Activated naive CD4-positive, alpha-beta T cell treated with anti-CD3 and anti-CD28 coated beads, Interleukin-2, amount 50 U/mL, for 16 hours (primary cell): ENCODE measurements around the gene ASB8.
A peak's percentile ranks its signal among the peaks of the same experiment; 100 is the strongest.
"Not testable (repeated sequence)": the region's sequence is repeated elsewhere in the genome, so short reads cannot be mapped to it uniquely, and the experiment has no call there.

Experiments
- DNase-seq: peaks from one replicate; pipeline ENCODE4 v3.0.0-alpha.2; 2020

ASB8 gene

GRCh38 chr12:48182631-48183030, 25.3 kb upstream of the ASB8 start:
- DNase-seq: no peak

- DNase-seq: no peak
Measured at GRCh38 chr12:48180857-48181495, 23.7 kb upstream of the ASB8 start.

- DNase-seq: no peak
Measured at GRCh38 chr12:48180424-48180823, 23.1 kb upstream of the ASB8 start.

GRCh38 chr12:48179466-48179865, 22.2 kb upstream of the ASB8 start:
- DNase-seq: no peak

DNA sequence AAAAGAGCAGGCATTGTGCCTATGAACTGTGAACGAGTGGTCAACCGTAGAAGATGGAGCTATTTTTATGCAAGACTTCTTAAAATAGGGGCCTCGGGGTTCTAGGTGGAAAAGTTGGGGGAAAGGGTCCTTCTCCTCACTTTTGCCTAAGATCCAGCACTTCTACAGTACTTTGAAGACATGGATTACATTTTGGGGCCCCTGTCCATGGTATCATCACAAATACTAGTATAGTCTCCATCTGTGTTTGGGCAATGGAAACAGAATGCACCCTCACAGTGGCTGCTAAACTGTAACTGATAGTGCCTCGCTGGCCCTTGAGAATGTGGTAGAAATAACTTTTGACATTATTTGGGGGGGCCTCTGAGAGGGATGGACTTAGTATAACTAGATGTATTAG, 20.7 kb upstream of the ASB8 start:
- no peak for DNase-seq

DNA sequence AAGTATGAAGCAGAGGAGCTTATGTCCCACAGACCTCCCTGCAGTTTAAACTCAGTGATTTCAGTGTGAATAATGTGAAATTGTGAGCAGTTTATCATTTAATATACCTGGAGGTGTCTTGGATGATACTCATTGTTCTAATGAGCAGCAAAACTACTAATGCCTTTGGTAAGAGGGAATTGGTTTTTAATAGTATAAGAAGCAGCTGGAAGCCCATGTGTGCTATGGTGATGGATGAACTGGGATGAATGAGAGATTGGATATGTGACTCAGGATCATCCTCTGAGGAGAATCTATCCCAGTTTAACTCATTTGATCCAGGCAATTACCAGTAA, 19.1 kb upstream of the ASB8 start:
- DNase-seq: no peak

- DNase-seq: no peak
Measured at GRCh38 chr12:48175613-48176416, 18.5 kb upstream of the ASB8 start.

DNA sequence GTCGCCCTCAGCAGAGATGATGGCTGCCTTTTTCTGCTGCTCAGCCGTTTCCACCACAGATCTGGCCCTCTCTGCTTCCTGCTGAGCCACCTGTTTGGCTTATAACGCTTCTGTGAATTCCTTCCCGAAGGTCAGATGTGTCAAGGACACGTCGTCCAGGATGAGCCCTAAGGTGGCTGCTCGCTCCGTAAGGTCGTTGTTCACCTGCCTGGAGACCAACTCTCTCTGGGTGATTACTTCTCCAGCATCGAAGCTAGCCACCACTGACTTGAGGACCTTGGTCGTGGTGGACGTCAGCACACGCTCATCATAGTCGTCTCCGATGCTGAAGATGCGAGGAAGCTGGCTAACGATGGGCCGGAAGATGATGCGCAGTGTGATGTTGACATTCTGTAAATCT, 11.7 kb upstream of the ASB8 start:
- DNase-seq: no peak

DNA sequence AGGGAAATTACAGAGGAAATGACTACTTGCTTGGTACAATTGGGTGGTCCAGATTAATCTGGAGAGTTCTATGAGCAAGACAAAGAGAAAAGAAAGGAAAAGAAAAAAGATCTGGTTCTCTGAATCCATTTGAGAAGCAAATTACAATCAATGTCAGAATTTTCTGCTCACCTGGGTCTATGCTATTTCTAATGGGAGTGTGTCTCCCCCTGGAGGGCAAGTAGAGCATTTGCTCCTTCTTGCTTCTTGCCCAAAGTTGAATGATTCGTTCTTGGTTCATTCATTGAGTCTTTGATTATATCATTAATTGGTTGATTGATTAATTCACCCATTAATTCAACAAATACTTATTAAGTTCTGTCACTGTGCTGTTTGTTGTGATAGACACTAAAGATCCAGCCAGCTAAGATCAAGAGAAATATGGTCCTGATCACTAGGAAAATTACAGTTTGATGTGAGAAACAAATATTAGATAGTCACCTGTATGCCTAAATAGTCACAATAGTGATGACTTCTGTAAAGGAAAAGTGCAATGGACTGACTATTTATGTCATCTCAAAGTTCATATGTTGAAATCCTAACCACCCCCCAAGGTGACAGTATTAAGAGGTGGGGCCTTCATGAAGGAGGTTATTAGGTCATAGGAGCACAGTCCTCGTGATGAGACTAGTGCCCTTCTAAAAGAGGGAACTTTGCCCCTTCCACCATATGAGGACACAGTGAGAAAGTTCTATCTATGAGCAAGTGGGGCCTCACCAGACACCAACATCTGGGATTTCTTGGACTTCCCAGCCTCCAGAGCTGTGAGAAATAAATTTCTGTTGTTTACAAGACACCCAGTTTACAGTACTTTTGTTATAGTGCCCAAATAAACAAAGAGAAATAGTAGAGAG, 8.0 kb upstream of the ASB8 start:
- peak; percentile 33 for DNase-seq

- DNase-seq: no peak
Measured at GRCh38 chr12:48164451-48164850, 7.1 kb upstream of the ASB8 start.

DNA sequence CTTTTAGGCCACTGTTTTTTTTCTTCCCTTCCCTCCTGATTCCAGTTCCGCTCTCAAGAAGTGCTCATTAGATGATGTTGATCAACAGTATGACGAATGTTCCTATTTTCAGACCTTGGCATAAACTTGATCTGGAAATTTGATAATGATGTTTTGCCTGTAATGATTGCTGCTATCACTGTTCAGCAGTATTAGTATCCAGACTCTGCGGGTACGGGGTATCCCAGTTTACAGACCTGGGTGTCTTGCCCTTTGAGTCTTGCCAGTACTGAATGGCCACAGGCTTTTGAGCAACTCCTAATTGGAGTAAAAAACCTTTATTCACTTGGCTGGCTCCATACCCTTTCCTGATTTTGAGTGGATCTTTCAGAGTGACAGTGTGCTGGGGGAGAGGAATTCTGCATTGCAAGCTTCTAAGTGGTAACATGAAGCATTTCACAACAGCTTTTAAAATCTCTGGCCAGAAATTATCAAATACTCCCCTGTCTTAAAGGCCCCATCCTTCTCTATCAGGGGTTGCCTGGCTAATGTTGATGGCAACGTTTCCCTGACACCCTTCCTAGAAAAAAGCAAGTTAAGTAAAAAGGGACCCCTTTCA, 5.9 kb upstream of the ASB8 start:
- DNase-seq: no peak

DNA sequence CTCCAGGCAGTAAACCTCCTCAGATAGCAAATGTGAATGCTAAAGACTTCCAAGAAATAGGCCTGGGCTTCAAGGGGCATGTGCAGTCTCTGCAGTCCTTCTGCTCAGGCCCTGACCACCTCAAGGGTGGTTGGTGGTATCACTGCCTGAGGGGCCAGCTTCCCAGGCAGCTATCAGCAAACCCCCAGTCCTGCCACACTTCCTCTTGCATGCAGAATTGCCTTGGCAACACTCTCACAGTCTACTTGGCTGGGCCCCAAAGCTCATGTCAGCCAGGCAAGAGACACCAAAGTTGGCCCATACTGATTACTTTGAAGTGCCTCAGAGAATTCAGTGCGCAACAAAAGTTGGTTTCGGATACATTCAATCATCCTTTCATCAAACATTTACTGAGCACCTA, 3.5 kb upstream of the ASB8 start:
- no peak for DNase-seq

GRCh38 chr12:48160046-48160445, 2.7 kb upstream of the ASB8 start:
- DNase-seq: no peak

- no peak for DNase-seq
Measured at GRCh38 chr12:48157889-48158370, 615 bp upstream of the ASB8 start.

- DNase-seq: no peak
Measured at GRCh38 chr12:48156652-48157017, 680 bp downstream of the ASB8 start.

DNA sequence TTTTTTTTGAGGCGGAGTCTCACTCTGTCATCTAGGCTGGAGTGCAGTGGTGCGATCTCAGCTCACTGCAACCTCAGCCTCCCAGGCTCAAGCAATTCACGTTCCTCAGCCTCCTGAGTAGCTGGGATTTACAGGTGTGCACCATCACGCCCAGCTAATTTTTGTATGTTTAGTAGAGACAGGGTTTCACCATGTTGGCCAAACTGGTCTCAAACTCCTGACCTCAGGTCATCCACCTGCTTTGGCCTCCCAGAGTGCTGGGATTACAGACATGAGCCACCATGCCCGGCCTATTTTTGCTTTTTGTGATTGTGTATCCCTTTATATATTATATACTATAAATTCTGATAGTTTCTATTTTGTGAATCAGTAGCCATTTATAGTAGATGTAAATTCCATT, 1.5 kb downstream of the ASB8 start:
- DNase-seq: not testable (repeated sequence)

- no peak for DNase-seq
Measured at GRCh38 chr12:48151103-48151771, 6.1 kb downstream of the ASB8 start.

GRCh38 chr12:48145981-48146380, 11.3 kb downstream of the ASB8 start:
- DNase-seq: no peak

DNA sequence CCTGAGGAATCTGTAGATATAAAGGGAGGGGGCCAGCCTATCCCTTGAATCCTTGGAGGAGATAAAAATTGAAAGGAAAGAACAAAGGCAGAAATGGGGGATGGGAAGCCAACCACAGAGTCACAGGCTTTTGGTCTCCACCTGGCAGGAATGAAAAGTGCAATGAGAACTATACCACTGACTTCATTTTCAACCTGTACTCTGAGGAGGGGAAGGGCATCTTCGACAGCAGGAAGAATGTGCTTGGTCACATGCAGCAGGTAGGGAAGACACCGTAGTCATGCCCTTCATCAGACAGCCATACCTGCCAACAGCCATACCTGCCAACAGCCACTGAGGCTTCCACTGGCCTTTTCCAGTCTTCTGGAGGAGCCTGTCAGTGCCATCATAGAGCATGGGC, 13.4 kb downstream of the ASB8 start:
- no peak for DNase-seq

- DNase-seq: no peak
Measured at GRCh38 chr12:48142818-48143674, 14.3 kb downstream of the ASB8 start.

DNA sequence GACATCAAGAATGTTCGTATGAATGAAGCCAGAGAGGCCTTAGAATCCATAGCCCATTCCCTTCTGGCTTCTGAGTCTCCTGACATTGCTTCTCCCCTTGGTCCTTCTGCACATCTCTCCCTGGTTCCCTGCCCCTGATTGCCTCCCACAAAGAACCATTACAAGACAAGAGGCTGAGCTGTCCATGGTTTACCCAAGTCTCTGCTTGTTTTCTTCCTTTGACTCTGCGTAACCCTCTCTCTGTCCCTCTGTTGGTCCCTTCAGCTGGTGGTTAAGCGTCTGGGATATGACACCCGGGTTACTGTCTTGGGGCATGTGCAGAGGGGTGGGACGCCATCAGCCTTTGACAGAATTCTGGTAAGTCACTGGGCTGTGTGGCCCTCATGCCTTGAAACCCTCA, 22.3 kb downstream of the ASB8 start:
- DNase-seq: no peak

GRCh38 chr12:48132826-48133225, 24.5 kb downstream of the ASB8 start:
- no peak for DNase-seq
